ENCODE results near the gene RAB1A.
A peak's percentile ranks its signal among the peaks of the same experiment; 100 is the strongest.

RAB1A gene

GRCh38 chr2:65053199-65053598 is 76.7 kb downstream of the RAB1A start:
- H2BK5ac ChIP-seq (ENCODE audit: low read depth, low read length, poor library complexity), result no peak overlapping the region
- no peak overlapping the region for H3K4me2 ChIP-seq (ENCODE audit: low read length)
- H3K79me1 ChIP-seq (ENCODE audit: low read length), result peaks cover 3% of the 10 kb centered on the region
- H3K23ac ChIP-seq (ENCODE audit: low read length), result peak overlapping the region; percentile 66
- H3K9ac ChIP-seq (ENCODE audit: low read length), result peak overlapping the region; percentile 41
- H4K91ac ChIP-seq (ENCODE audit: low read depth, low read length), result no peak overlapping the region
- no peak for DNase-seq
- H3K4me1 ChIP-seq (ENCODE audit: control insufficient read depth in 1 of 2, insufficient read depth in 2 of 2, low read length in 2 of 2), result peaks cover 0 to 3% of the 10 kb centered on the region in 2 experiments
- no peak overlapping the region for H3K4ac ChIP-seq (ENCODE audit: low read depth, low read length)
- peaks cover 2% of the 10 kb centered on the region for H3K9me3 ChIP-seq (ENCODE audit: insufficient read depth, low read depth, low read length)
- no peak overlapping the region for H3K4me3 ChIP-seq (ENCODE audit: low read depth, low read length)
- no peak overlapping the region for H2BK120ac ChIP-seq (ENCODE audit: insufficient read depth, low read length, poor library complexity)
- no peak overlapping the region for H4K8ac ChIP-seq (ENCODE audit: low read depth, low read length)
- no peak overlapping the region for H4K12ac ChIP-seq (ENCODE audit: low read depth, low read length)
- no peak overlapping the region for H3K14ac ChIP-seq (ENCODE audit: low read length)
- no peak overlapping the region for H2AK5ac ChIP-seq (ENCODE audit: low read length)
- no peak overlapping the region for H3K27ac ChIP-seq (ENCODE audit: low read depth, low read length)
- H3K79me2 ChIP-seq (ENCODE audit: control insufficient read depth, insufficient read depth, low read length, poor library complexity), result no peaks in the 10 kb centered on the region
- no peak overlapping the region for H3K18ac ChIP-seq (ENCODE audit: low read length)
- H2BK12ac ChIP-seq (ENCODE audit: low read length), result no peak overlapping the region
- no peaks in the 10 kb centered on the region for H3K27me3 ChIP-seq (ENCODE audit: insufficient read depth, low read length)
- WGBS (ENCODE audit: extremely low coverage, insufficient coverage, insufficient read length), result no CpG with 5 or more reads among the region's 1 CpG
- no peaks in the 10 kb centered on the region for H3K36me3 ChIP-seq (ENCODE audit: control insufficient read depth in 1 of 2, insufficient read depth in 2 of 2, low read length in 2 of 2)
- no peak overlapping the region for H2AFZ ChIP-seq (ENCODE audit: insufficient read depth, low read length, poor library complexity)

- Histone ChIP-seq H3K18ac (ENCODE audit: low read length) (no peak overlapping the region), H3K79me2 (ENCODE audit: control insufficient read depth, insufficient read depth, low read length, poor library complexity) (no peaks in the 10 kb centered on the region), H3K4me3 (ENCODE audit: low read depth, low read length) (no peak overlapping the region), H3K9ac (ENCODE audit: low read length) (no peak overlapping the region), H4K91ac (ENCODE audit: low read depth, low read length) (no peak overlapping the region), H4K12ac (ENCODE audit: low read depth, low read length) (no peak overlapping the region), H3K14ac (ENCODE audit: low read length) (no peak overlapping the region), H3K79me1 (ENCODE audit: low read length) (no peaks in the 10 kb centered on the region), H2AK5ac (ENCODE audit: low read length) (no peak overlapping the region), H3K4ac (ENCODE audit: low read depth, low read length) (no peak overlapping the region), H2BK12ac (ENCODE audit: low read length) (no peak overlapping the region), H3K27ac (ENCODE audit: low read depth, low read length) (no peak overlapping the region), H3K4me2 (ENCODE audit: low read length) (no peak overlapping the region), H2BK120ac (ENCODE audit: insufficient read depth, low read length, poor library complexity) (no peak overlapping the region), H3K36me3 (ENCODE audit: control insufficient read depth in 1 of 2, insufficient read depth in 2 of 2, low read length in 2 of 2) (no peaks in the 10 kb centered on the region), H3K9me3 (ENCODE audit: insufficient read depth, low read depth, low read length) (peaks cover 2% of the 10 kb centered on the region), H4K8ac (ENCODE audit: low read depth, low read length) (no peak overlapping the region), H3K23ac (ENCODE audit: low read length) (no peak overlapping the region), H2BK5ac (ENCODE audit: low read depth, low read length, poor library complexity) (no peak overlapping the region), H3K4me1 (ENCODE audit: control insufficient read depth in 1 of 2, insufficient read depth in 2 of 2, low read length in 2 of 2) (peaks cover 0 to 3% of the 10 kb centered on the region in 2 experiments), H2AFZ (ENCODE audit: insufficient read depth, low read length, poor library complexity) (no peak overlapping the region), H3K27me3 (ENCODE audit: insufficient read depth, low read length) (no peaks in the 10 kb centered on the region)
- no CpG with 5 or more reads among the region's 3 CpGs for WGBS (ENCODE audit: extremely low coverage, insufficient coverage, insufficient read length)
- no peak for DNase-seq
Measured at GRCh38 chr2:65050931-65051330, 79.0 kb downstream of the RAB1A start.

GRCh38 chr2:65049010-65049639 is 80.8 kb downstream of the RAB1A start:
- no peak overlapping the region for H2AFZ ChIP-seq (ENCODE audit: insufficient read depth, low read length, poor library complexity)
- no peak overlapping the region for H3K4ac ChIP-seq (ENCODE audit: low read depth, low read length)
- no peaks in the 10 kb centered on the region for H3K79me1 ChIP-seq (ENCODE audit: low read length)
- WGBS (ENCODE audit: extremely low coverage, insufficient coverage, insufficient read length), result no CpG with 5 or more reads among the region's 1 CpG
- H3K27me3 ChIP-seq (ENCODE audit: insufficient read depth, low read length), result no peaks in the 10 kb centered on the region
- H4K91ac ChIP-seq (ENCODE audit: low read depth, low read length), result no peak overlapping the region
- H2BK12ac ChIP-seq (ENCODE audit: low read length), result no peak overlapping the region
- H3K27ac ChIP-seq (ENCODE audit: low read depth, low read length), result no peak overlapping the region
- no peak overlapping the region for H4K8ac ChIP-seq (ENCODE audit: low read depth, low read length)
- DNase-seq, result no peak
- no peak overlapping the region for H3K9ac ChIP-seq (ENCODE audit: low read length)
- no peaks in the 10 kb centered on the region for H3K9me3 ChIP-seq (ENCODE audit: insufficient read depth, low read depth, low read length)
- no peak overlapping the region for H3K23ac ChIP-seq (ENCODE audit: low read length)
- no peaks in the 10 kb centered on the region for H3K36me3 ChIP-seq (ENCODE audit: control insufficient read depth in 1 of 2, insufficient read depth in 2 of 2, low read length in 2 of 2)
- no peak overlapping the region for H3K4me3 ChIP-seq (ENCODE audit: low read depth, low read length)
- no peak overlapping the region for H4K12ac ChIP-seq (ENCODE audit: low read depth, low read length)
- H3K79me2 ChIP-seq (ENCODE audit: control insufficient read depth, insufficient read depth, low read length, poor library complexity), result no peaks in the 10 kb centered on the region
- no peak overlapping the region for H3K14ac ChIP-seq (ENCODE audit: low read length)
- no peak overlapping the region for H2BK120ac ChIP-seq (ENCODE audit: insufficient read depth, low read length, poor library complexity)
- H2BK5ac ChIP-seq (ENCODE audit: low read depth, low read length, poor library complexity), result no peak overlapping the region
- no peak overlapping the region for H3K4me2 ChIP-seq (ENCODE audit: low read length)
- peaks cover 2 to 3% of the 10 kb centered on the region in 2 experiments for H3K4me1 ChIP-seq (ENCODE audit: control insufficient read depth in 1 of 2, insufficient read depth in 2 of 2, low read length in 2 of 2)
- no peak overlapping the region for H2AK5ac ChIP-seq (ENCODE audit: low read length)
- no peak overlapping the region for H3K18ac ChIP-seq (ENCODE audit: low read length)

GRCh38 chr2:65046633-65047407 is 83.1 kb downstream of the RAB1A start:
- no peak overlapping the region for H4K12ac ChIP-seq (ENCODE audit: low read depth, low read length)
- H2AK5ac ChIP-seq (ENCODE audit: low read length), result no peak overlapping the region
- H3K23ac ChIP-seq (ENCODE audit: low read length), result no peak overlapping the region
- no peaks in the 10 kb centered on the region for H3K79me2 ChIP-seq (ENCODE audit: control insufficient read depth, insufficient read depth, low read length, poor library complexity)
- peak; percentile 31 to 69 for DNase-seq
- no peak overlapping the region for H2AFZ ChIP-seq (ENCODE audit: insufficient read depth, low read length, poor library complexity)
- no peaks in the 10 kb centered on the region for H3K79me1 ChIP-seq (ENCODE audit: low read length)
- no peaks in the 10 kb centered on the region for H3K27me3 ChIP-seq (ENCODE audit: insufficient read depth, low read length)
- H4K8ac ChIP-seq (ENCODE audit: low read depth, low read length), result no peak overlapping the region
- no peak overlapping the region for H3K9ac ChIP-seq (ENCODE audit: low read length)
- H3K9me3 ChIP-seq (ENCODE audit: insufficient read depth, low read depth, low read length), result no peaks in the 10 kb centered on the region
- peaks cover 2 to 3% of the 10 kb centered on the region in 2 experiments for H3K4me1 ChIP-seq (ENCODE audit: control insufficient read depth in 1 of 2, insufficient read depth in 2 of 2, low read length in 2 of 2)
- no peak overlapping the region for H3K14ac ChIP-seq (ENCODE audit: low read length)
- H3K4ac ChIP-seq (ENCODE audit: low read depth, low read length), result no peak overlapping the region
- no peak overlapping the region for H3K4me3 ChIP-seq (ENCODE audit: low read depth, low read length)
- no peak overlapping the region for H2BK12ac ChIP-seq (ENCODE audit: low read length)
- no peak overlapping the region for H3K4me2 ChIP-seq (ENCODE audit: low read length)
- H2BK120ac ChIP-seq (ENCODE audit: insufficient read depth, low read length, poor library complexity), result peak overlapping the region; percentile 68
- no CpG with 5 or more reads among the region's 11 CpGs for WGBS (ENCODE audit: extremely low coverage, insufficient coverage, insufficient read length)
- no peak overlapping the region for H3K27ac ChIP-seq (ENCODE audit: low read depth, low read length)
- no peak overlapping the region for H3K18ac ChIP-seq (ENCODE audit: low read length)
- no peaks in the 10 kb centered on the region for H3K36me3 ChIP-seq (ENCODE audit: control insufficient read depth in 1 of 2, insufficient read depth in 2 of 2, low read length in 2 of 2)
- H2BK5ac ChIP-seq (ENCODE audit: low read depth, low read length, poor library complexity), result no peak overlapping the region
- H4K91ac ChIP-seq (ENCODE audit: low read depth, low read length), result peak overlapping the region; percentile 65
